NCI-H510A treated with DMSO at 0.1 percent for 48 hours (cell line): ENCODE measurements around the gene TSPY8.
"Not testable (repeated sequence)": the region's sequence is repeated elsewhere in the genome, so short reads cannot be mapped to it uniquely, and the experiment has no call there.

Source experiments
- DNase-seq: peaks from one replicate; lab custom pipeline; 2025; lab: John Stamatoyannopoulos, UW

Gene TSPY8

GRCh38 chrY:9357497-9357896 is at the start of gene TSPY8:
TSS of gene TSPY8 (plus strand) at chrY:9357797. CDS start at chrY:9357843, 46 bp downstream.
- not testable (repeated sequence) for DNase-seq

- no peak for DNase-seq
These were observed 36.6 kb upstream of the TSPY8 start for GRCh38 chrY:9320996-9321395.

GRCh38 chrY:9337164-9337563 is 20.4 kb upstream of the TSPY8 start, which contains the start of gene TSPY4:
TSS of gene TSPY4 (plus strand) at chrY:9337464. CDS start at chrY:9337510, 46 bp downstream.
- DNase-seq: not testable (repeated sequence)

- not testable (repeated sequence) for DNase-seq
These were observed 38.9 kb downstream of the TSPY8 start for GRCh38 chrY:9396527-9396926.

GRCh38 chrY:9398121-9398520 is 40.5 kb downstream of the TSPY8 start, which contains the start of gene TSPY3:
TSS of gene TSPY3 (plus strand) at chrY:9398421. CDS start at chrY:9398467, 46 bp downstream.
- not testable (repeated sequence) for DNase-seq
